Measurements from ENCODE around the gene BAAT.

DNA sequence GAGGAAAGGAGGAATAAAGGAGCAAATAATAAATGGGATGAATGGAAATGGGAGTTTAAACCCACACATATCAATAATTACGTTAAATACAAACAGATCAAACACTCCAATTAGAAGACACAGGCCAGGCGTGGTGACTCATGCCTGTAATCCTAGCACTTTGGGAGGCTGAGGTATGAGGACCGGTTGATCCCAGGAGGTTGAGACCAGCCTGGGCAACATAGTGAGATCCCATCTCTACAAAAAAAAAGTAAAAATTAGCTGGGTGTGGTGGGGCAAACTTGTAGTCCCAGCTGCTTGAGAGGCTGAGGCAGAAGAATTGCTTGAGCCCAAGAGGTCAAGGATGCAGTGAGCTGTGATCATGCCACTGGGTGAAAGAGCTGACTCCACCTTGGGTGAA is 3.7 kb downstream of the BAAT start:
- TF ChIP-seq, protein P1, sequence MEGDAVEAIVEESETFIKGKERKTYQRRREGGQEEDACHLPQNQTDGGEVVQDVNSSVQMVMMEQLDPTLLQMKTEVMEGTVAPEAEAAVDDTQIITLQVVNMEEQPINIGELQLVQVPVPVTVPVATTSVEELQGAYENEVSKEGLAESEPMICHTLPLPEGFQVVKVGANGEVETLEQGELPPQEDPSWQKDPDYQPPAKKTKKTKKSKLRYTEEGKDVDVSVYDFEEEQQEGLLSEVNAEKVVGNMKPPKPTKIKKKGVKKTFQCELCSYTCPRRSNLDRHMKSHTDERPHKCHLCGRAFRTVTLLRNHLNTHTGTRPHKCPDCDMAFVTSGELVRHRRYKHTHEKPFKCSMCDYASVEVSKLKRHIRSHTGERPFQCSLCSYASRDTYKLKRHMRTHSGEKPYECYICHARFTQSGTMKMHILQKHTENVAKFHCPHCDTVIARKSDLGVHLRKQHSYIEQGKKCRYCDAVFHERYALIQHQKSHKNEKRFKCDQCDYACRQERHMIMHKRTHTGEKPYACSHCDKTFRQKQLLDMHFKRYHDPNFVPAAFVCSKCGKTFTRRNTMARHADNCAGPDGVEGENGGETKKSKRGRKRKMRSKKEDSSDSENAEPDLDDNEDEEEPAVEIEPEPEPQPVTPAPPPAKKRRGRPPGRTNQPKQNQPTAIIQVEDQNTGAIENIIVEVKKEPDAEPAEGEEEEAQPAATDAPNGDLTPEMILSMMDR (IDR thresholded peaks at IDR 0.05; ENCODE audit: poor library complexity) = no peak
- TF ChIP-seq EZH2 (IDR thresholded peaks at IDR 0.05; ENCODE audit: borderline replicate concordance) = no peak
- no peak for TF ChIP-seq EZH2phosphoT487 (IDR thresholded peaks at IDR 0.05; ENCODE audit: low read depth, severe bottlenecking, unreplicated experiment)
